Tibial nerve (tissue), 4 donors: ENCODE measurements around the gene CAPZA2.

ENCODE experiments used
- CTCF ChIP-seq, 5 experiments: fragments of 200-600 bp in 3 of 5; fragments of 450-650 bp in 2 of 5; sonication (generic) in 3 of 5; IDR thresholded peaks; one replicate each; pipeline ENCODE4 v1.5.1; 2016 to 2019; ENCODE audit warnings: antibody characterized with exemption in 5 of 5, mild to moderate bottlenecking in 3 of 5, moderate library complexity in 2 of 5
- EP300 ChIP-seq, 2 donors: sonication (generic); formaldehyde crosslinking; IDR thresholded peaks; one replicate each; pipeline ENCODE4 v1.6.1; 2017; ENCODE audit warnings: antibody characterized with exemption in 2 of 2, mild to moderate bottlenecking in 1 of 2
- POLR2A ChIP-seq, 2 donors: fragments of 450-650 bp; IDR thresholded peaks; one replicate each; pipeline ENCODE4 v1.6.1; 2017; ENCODE audit warnings: antibody characterized with exemption in 2 of 2, mild to moderate bottlenecking in 2 of 2, moderate library complexity in 2 of 2

- TF ChIP-seq CTCF (IDR thresholded peaks at IDR 0.05): no peak
- TF ChIP-seq POLR2A (IDR thresholded peaks at IDR 0.05): no peak
- no peak for TF ChIP-seq EP300 (IDR thresholded peaks at IDR 0.05)
These were observed 56.3 kb downstream of the CAPZA2 start for GRCh38 chr7:116918704-116919103.
